PC-3 (cell line): ENCODE data around the gene XPC. TPM values are rescaled to one million over a fixed set of nuclear protein-coding genes. Genes with fewer than 3 reads are reported as not detected.

Experiments
- ATAC-seq: fragments of 200-7000 bp; cut with Tn5 transposase; 2 replicates; pipeline ENCODE4 v1.9.1; 2020; ENCODE audit warnings: mild to moderate bottlenecking, moderate library complexity
- BruUV-seq: library from RNA; stranded (reverse); fragments of 400-500 nt; replicated peaks from 2 replicates; lab custom pipeline; 2021; lab: Mats Ljungman, UMichigan
- CTCF ChIA-PET: fragments of 300-600 bp; sonication (Branson Sonifier 250); formaldehyde crosslinking; loops from one replicate; lab custom pipeline; 2022; ENCODE audit warnings: antibody characterized with exemption; lab: Charles Lee
- POLR2A ChIA-PET: fragments of 300-600 bp; sonication (Branson Sonifier 250); formaldehyde crosslinking; loops from one replicate; lab custom pipeline; 2022; ENCODE audit warnings: antibody characterized with exemption; ENCODE audit not compliant: unreplicated experiment; lab: Charles Lee
- DNase-seq: peaks from one replicate; pipeline ENCODE4 v3.0.0-alpha.2; 2015
- H2AFZ ChIP-seq: fragments of 300-600 bp; sonication (generic); 2 replicates; pipeline ENCODE4 v1.6.0; 2016; ENCODE audit warnings: antibody characterized with exemption, low read length
- H3F3A ChIP-seq: fragments of 300-600 bp; sonication (generic); one replicate; pipeline ENCODE4 v1.6.0; 2017; ENCODE audit warnings: antibody characterized with exemption, low read length, control low read depth, mild to moderate bottlenecking; ENCODE audit not compliant: unreplicated experiment
- H3K27ac ChIP-seq: fragments of 300-600 bp; sonication (generic); 2 replicates; pipeline ENCODE4 v1.5.1; 2016; ENCODE audit warnings: mild to moderate bottlenecking, low read length
- H3K27me3 ChIP-seq: fragments of 300-600 bp; sonication (generic); 2 replicates; pipeline ENCODE4 v1.6.1; 2016; ENCODE audit warnings: low read length, mixed read lengths
- H3K36me3 ChIP-seq: fragments of 300-600 bp; sonication (generic); 2 replicates; pipeline ENCODE4 v1.6.1; 2016; ENCODE audit warnings: low read depth, mixed run types, low read length, mixed read lengths
- H3K4me1 ChIP-seq: fragments of 300-600 bp; sonication (generic); 2 replicates; pipeline ENCODE4 v1.5.1; 2016; ENCODE audit warnings: low read length; ENCODE audit not compliant: insufficient read depth
- H3K4me2 ChIP-seq: fragments of 300-600 bp; sonication (generic); 2 replicates; pipeline ENCODE4 v1.6.0; 2016; ENCODE audit warnings: low read length
- H3K4me3 ChIP-seq: fragments of 300-600 bp; sonication (generic); 2 replicates; pipeline ENCODE4 v1.5.1; 2016; ENCODE audit warnings: mild to moderate bottlenecking, low read length, mixed read lengths
- H3K79me2 ChIP-seq: fragments of 300-600 bp; sonication (generic); 2 replicates; pipeline ENCODE4 v1.6.1; 2017; ENCODE audit warnings: low read length, mixed read lengths
- H3K9ac ChIP-seq: fragments of 300-600 bp; sonication (generic); 2 replicates; pipeline ENCODE4 v1.6.0; 2016; ENCODE audit warnings: mild to moderate bottlenecking, low read length
- H3K9me2 ChIP-seq: fragments of 300-600 bp; sonication (generic); replicated peaks from 2 replicates; pipeline ENCODE4 v1.6.1; 2016; ENCODE audit warnings: mixed run types, low read length, mixed read lengths
- H3K9me3 ChIP-seq: fragments of 300-600 bp; sonication (generic); 2 replicates; pipeline ENCODE4 v1.6.1; 2016; ENCODE audit warnings: low read length, mixed read lengths
- H4K20me1 ChIP-seq: fragments of 300-600 bp; sonication (generic); 2 replicates; pipeline ENCODE4 v1.6.1; 2016; ENCODE audit warnings: low read length, mixed read lengths
- EZH2 ChIP-seq: fragments of 300-600 bp; sonication (generic); IDR thresholded peaks from one replicate; pipeline ENCODE4 v1.6.1; 2017; ENCODE audit warnings: antibody characterized with exemption, mild to moderate bottlenecking, low read length; ENCODE audit not compliant: unreplicated experiment
- EZH2phosphoT487 ChIP-seq: fragments of 300-600 bp; sonication (generic); IDR thresholded peaks from 2 replicates; pipeline ENCODE4 v1.6.1; 2018; ENCODE audit warnings: mild to moderate bottlenecking, antibody characterized with exemption, low read length, borderline replicate concordance
- intact Hi-C: fragments of 100-400 bp; cut with micrococcal nuclease; formaldehyde crosslinking; loops from 2 replicates; pipeline ENCODE4 v1.9.0; 2023
- total RNA-seq: library from RNA; depleted of rRNA; stranded (reverse); fragments of >200 nt; gene quantifications from 2 replicates; pipeline ENCODE4 v1.2.3, GENCODE V29; 2014
- TF ChIP-seq, protein P1 (sequence below): fragments of 300-600 bp; sonication (generic); conservative IDR thresholded peaks from 2 replicates; pipeline ENCODE4 v1.5.1; 2017; ENCODE audit warnings: antibody characterized with exemption, low read depth, mild to moderate bottlenecking, low read length

The XPC gene
- total RNA-seq, 1 experiment from 2014 or later, result 24.3 TPM

DNA sequence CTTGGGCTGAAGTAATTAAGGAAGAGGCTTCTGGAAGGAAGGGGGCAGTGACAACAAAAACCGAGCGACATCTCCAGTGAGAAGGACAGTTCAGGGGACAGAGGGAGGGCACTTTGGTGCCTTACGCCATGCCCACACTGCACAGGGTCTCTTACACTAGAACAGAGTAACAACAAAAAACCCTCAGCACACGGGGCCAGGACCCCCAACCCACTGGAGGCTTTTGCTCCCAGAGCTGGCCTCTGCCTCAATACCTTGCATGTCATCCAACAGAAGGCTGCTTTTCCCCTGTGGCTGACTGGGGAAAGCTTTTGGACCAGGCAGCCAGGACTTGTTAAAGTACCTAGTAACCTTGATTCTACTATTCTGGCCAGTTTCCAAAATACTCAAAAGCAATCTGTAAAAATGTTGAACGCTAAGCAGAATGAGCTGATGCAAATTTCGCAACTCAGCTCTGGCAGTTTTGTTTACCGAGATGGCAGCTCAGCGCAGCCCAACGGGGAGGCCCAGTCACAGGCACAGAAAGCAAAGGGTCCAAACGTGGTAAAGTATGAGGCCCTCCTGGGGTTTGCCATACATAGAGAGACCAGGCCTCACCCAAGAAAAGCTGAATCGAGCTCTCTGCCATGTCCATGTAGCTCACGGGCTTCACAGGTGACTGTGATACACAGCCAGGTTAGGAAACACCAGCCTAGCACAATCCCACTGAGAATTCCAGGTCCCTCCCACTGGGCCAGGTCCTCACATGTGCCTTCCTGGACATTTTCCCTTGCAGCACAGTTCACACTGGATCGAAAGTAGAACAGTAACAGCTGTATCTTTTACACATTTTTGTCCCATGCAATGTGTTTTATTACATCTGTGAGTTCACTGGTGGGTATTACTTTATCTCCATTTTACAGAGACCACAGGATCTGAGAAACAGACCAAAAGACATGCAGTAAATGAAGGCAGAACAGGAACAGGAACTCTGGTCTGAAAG is 59.7 kb downstream of the XPC start:
- CTCF ChIA-PET, result interaction anchor here (0.5 to 0.7 kb wide), 2 partner anchors 222 to 363 kb away, joined by 3 to 5 read pairs; no protein-coding TSS in a partner anchor
- TF ChIP-seq, protein P1, sequence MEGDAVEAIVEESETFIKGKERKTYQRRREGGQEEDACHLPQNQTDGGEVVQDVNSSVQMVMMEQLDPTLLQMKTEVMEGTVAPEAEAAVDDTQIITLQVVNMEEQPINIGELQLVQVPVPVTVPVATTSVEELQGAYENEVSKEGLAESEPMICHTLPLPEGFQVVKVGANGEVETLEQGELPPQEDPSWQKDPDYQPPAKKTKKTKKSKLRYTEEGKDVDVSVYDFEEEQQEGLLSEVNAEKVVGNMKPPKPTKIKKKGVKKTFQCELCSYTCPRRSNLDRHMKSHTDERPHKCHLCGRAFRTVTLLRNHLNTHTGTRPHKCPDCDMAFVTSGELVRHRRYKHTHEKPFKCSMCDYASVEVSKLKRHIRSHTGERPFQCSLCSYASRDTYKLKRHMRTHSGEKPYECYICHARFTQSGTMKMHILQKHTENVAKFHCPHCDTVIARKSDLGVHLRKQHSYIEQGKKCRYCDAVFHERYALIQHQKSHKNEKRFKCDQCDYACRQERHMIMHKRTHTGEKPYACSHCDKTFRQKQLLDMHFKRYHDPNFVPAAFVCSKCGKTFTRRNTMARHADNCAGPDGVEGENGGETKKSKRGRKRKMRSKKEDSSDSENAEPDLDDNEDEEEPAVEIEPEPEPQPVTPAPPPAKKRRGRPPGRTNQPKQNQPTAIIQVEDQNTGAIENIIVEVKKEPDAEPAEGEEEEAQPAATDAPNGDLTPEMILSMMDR, result no peak
- no peak for TF ChIP-seq EZH2phosphoT487
- peak; percentile 37 for DNase-seq
- Histone ChIP-seq H3K9me3 (no peaks in the 10 kb centered on the region), H4K20me1 (no peaks in the 10 kb centered on the region), H3F3A (no peaks in the 10 kb centered on the region), H3K4me3 (no peak overlapping the region), H3K9me2 (no peaks in the 10 kb centered on the region), H3K27me3 (no peaks in the 10 kb centered on the region), H3K4me1 (peaks cover 24% of the 10 kb centered on the region), H3K9ac (no peak overlapping the region), H2AFZ (no peak overlapping the region), H3K4me2 (no peak overlapping the region), H3K79me2 (peaks cover 58% of the 10 kb centered on the region), H3K36me3 (peaks cover 30% of the 10 kb centered on the region), H3K27ac (no peak overlapping the region)
- ATAC-seq, result no peak
- POLR2A ChIA-PET, result interaction anchor here (0.6 kb wide), 1 partner anchor 25 kb away, joined by 3 read pairs; no protein-coding TSS in a partner anchor
- BruUV-seq, result no TSS peak
- intact Hi-C loops, result no loop called here

DNA sequence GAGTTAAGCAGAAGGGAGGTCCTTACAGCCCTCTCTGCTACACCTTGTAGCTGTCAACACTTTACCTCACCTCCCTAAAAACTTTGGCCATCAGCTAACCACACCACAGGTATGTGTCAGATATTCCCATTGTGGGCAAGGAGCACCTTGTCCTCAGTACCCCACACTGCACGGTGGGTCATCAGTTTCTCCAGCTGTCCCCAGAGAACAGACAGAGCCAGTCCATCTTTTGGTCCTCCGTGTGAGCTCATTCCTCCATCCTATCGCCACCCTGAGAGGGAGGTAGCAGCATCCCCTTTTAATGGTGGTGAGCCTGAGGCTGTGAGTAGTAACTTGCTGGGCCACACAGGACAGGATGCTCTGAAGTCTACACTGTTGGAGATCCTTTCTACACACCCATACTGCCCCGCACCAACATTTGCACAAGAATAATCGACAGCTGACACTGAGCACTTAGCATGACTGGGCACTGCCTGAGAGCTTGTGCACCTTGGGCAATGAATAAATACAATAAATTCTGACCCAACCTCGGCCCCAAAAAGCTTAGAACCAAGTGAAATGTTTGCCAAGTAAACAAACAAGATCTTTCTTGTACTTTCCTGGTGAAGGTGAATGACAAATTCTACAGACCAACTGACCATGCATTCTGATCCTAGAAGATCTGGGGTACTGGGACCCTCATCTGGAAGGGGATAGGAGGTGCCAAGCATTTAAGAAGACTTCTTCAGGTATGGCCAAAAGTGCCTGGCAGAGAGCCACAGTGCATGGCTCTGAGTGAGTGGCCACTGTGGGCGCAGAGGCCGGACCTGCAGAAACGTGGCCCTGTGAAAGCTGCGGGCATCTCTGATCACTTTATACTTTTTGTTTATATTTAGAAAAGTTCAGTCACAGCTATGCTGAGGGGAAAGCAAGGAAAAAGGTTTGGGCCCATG is 60.7 kb downstream of the XPC start:
- H3K9ac ChIP-seq, result no peak overlapping the region
- no peak overlapping the region for H3K4me2 ChIP-seq
- no peaks in the 10 kb centered on the region for H3K27me3 ChIP-seq
- ChIA-PET POLR2A (no interaction called here), CTCF (no interaction called here)
- no peaks in the 10 kb centered on the region for H3K9me3 ChIP-seq
- TF ChIP-seq EZH2, result no peak
- TF ChIP-seq EZH2phosphoT487, result no peak
- TF ChIP-seq, protein P1, result no peak
- H3K36me3 ChIP-seq, result peaks cover 39% of the 10 kb centered on the region
- ATAC-seq (no peak), DNase-seq (no peak)
- H3K27ac ChIP-seq, result no peak overlapping the region
- no peaks in the 10 kb centered on the region for H3K9me2 ChIP-seq
- intact Hi-C loops, result no loop called here
- peaks cover 48% of the 10 kb centered on the region for H3K79me2 ChIP-seq
- H4K20me1 ChIP-seq, result no peaks in the 10 kb centered on the region
- H3F3A ChIP-seq, result no peaks in the 10 kb centered on the region
- no peak overlapping the region for H3K4me3 ChIP-seq
- BruUV-seq, result no TSS peak
- H2AFZ ChIP-seq, result no peak overlapping the region
- H3K4me1 ChIP-seq, result peaks cover 17% of the 10 kb centered on the region
